Measurements from ENCODE around the gene MUC21.

DNA sequence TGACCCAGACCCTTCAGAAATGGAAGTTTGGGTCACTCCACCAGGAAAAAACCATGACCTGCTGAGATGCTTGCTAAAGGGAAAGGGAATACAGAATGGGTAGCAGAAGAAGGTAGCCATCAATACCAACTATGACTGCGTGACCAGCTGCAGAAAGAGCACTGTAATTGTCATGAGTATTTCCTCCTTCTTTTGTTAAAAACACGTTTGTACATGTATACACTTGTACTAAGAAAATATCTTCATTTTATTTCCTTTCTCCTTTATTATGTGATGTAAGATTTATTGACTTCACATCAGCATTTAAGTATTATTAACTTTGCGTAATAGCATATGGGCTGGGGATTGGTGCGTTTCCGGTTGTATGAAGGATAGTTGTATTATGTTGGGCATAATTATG lies 12.6 kb upstream of the MUC21 start:
- TF ChIP-seq POLR2A (IDR thresholded peaks at IDR 0.05; ENCODE audit: low read depth, low read length), result no peak
- no peak for TF ChIP-seq EZH2 (IDR thresholded peaks at IDR 0.05; ENCODE audit: borderline replicate concordance, low read depth, low read length, severe bottlenecking)
- no peak for TF ChIP-seq CTCF (IDR thresholded peaks at IDR 0.05; ENCODE audit: extremely low read depth in 1 of 2, insufficient read depth in 1 of 2, low read depth in 1 of 2, low read length in 2 of 2)
- TF ChIP-seq GATA2 (IDR thresholded peaks at IDR 0.05; ENCODE audit: insufficient read depth, insufficient read length, low read depth, low read length), result no peak
- TF ChIP-seq FOS (IDR thresholded peaks at IDR 0.05; ENCODE audit: borderline replicate concordance, insufficient read depth, low read length), result no peak
- TF ChIP-seq POLR2AphosphoS5 (IDR thresholded peaks at IDR 0.05; ENCODE audit: insufficient read depth, low read depth, low read length), result no peak

All from endothelial cell of umbilical vein (primary cell).